T-helper 17 cell (primary cell): Measurements from ENCODE around the gene ILDR2. TPM values are rescaled to one million over a fixed set of nuclear protein-coding genes. Genes with fewer than 3 reads are reported as not detected.
"Not testable (repeated sequence)": the region's sequence is repeated elsewhere in the genome, so short reads cannot be mapped to it uniquely, and the experiment has no call there.

ENCODE experiments used
- ATAC-seq: fragments of 150-1000 bp; cut with Tn5 transposase; 2 replicates; pipeline ENCODE4 v1.10.0; 2021; ENCODE audit warnings: mild to moderate bottlenecking, moderate library complexity
- DNase-seq, 3 donors: peaks; one replicate each; pipeline versions ENCODE4 v3.0.0 to v3.0.0-alpha.2; 2020 to 2021
- H3K9me3 ChIP-seq: one replicate; pipeline ENCODE4 v1.7.0; 2013; ENCODE audit warnings: low read length, mild to moderate bottlenecking; ENCODE audit not compliant: control insufficient read depth, poor library complexity, severe bottlenecking
- H3K27ac Mint-ChIP-seq: one replicate; pipeline ENCODE4 v1.8.0; 2022; ENCODE audit warnings: mild to moderate bottlenecking, moderate library complexity, mixed read lengths
- H3K27me3 Mint-ChIP-seq: one replicate; pipeline ENCODE4 v1.8.0; 2022; ENCODE audit warnings: mixed read lengths
- H3K36me3 Mint-ChIP-seq: one replicate; pipeline ENCODE4 v1.8.0; 2022; ENCODE audit warnings: low read depth, mixed read lengths
- H3K4me1 Mint-ChIP-seq: one replicate; pipeline ENCODE4 v1.8.0; 2022; ENCODE audit warnings: mild to moderate bottlenecking, mixed read lengths
- H3K4me3 Mint-ChIP-seq: one replicate; pipeline ENCODE4 v1.8.0; 2022; ENCODE audit warnings: mild to moderate bottlenecking, moderate library complexity, mixed read lengths
- total RNA-seq, 4 donors: library from RNA in 2 of 4; stranded (reverse) in 2 of 4; gene quantifications; one replicate each; pipeline ENCODE4 v1.2.3 and lab custom pipeline; 2022 to 2026

The ILDR2 gene
- total RNA-seq, 2 donors from 2014 or later, result 0.20 to 0.34 TPM

- Mint-ChIP-seq H3K36me3 (peaks cover 2% of the 10 kb centered on the region), H3K4me1 (peaks cover 10% of the 10 kb centered on the region), H3K27me3 (peaks cover 43% of the 10 kb centered on the region), H3K4me3 (no peak overlapping the region), H3K27ac (no peak overlapping the region)
- DNase-seq (no peak), ATAC-seq (no peak)
- H3K9me3 ChIP-seq, result no peaks in the 10 kb centered on the region
Measured at GRCh38 chr1:166884971-166885370, 90.4 kb downstream of the ILDR2 start.

- no peaks in the 10 kb centered on the region for H3K9me3 ChIP-seq
- peaks cover 2% of the 10 kb centered on the region for H3K36me3 Mint-ChIP-seq
- peaks cover 10% of the 10 kb centered on the region for H3K4me1 Mint-ChIP-seq
- H3K4me3 Mint-ChIP-seq, result peak overlapping the region; percentile 33
- peak in 1 of 3 donors; percentile 9 for DNase-seq
- H3K27me3 Mint-ChIP-seq, result peaks cover 42% of the 10 kb centered on the region
- no peak overlapping the region for H3K27ac Mint-ChIP-seq
- peak; percentile 67 for ATAC-seq
Measured at GRCh38 chr1:166884040-166884642, 91.2 kb downstream of the ILDR2 start.

DNA sequence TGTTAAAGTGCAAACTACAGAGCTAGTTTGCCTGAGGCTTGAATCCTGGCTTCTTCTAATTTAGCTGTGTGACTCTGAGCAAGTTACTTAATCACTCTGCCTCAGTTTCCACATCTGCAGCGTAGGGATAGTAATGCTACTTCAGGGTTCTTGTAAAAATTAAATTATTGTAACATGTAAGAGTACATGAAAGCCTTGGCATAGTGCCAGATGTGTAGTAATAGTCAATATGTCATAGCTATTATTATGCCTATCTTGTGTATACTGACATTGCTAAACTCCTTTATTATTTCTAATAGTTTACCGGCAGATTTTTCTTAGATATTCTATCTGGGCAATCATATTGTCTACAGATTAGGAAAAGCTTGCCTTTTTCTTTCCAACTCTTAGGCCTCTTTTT is 92.4 kb downstream of the ILDR2 start:
- ATAC-seq (no peak), DNase-seq (no peak)
- H3K27ac Mint-ChIP-seq, result no peak overlapping the region
- peaks cover 8% of the 10 kb centered on the region for H3K4me1 Mint-ChIP-seq
- H3K4me3 Mint-ChIP-seq, result no peak overlapping the region
- H3K27me3 Mint-ChIP-seq, result peaks cover 35% of the 10 kb centered on the region
- H3K36me3 Mint-ChIP-seq, result peaks cover 2% of the 10 kb centered on the region
- no peaks in the 10 kb centered on the region for H3K9me3 ChIP-seq

DNA sequence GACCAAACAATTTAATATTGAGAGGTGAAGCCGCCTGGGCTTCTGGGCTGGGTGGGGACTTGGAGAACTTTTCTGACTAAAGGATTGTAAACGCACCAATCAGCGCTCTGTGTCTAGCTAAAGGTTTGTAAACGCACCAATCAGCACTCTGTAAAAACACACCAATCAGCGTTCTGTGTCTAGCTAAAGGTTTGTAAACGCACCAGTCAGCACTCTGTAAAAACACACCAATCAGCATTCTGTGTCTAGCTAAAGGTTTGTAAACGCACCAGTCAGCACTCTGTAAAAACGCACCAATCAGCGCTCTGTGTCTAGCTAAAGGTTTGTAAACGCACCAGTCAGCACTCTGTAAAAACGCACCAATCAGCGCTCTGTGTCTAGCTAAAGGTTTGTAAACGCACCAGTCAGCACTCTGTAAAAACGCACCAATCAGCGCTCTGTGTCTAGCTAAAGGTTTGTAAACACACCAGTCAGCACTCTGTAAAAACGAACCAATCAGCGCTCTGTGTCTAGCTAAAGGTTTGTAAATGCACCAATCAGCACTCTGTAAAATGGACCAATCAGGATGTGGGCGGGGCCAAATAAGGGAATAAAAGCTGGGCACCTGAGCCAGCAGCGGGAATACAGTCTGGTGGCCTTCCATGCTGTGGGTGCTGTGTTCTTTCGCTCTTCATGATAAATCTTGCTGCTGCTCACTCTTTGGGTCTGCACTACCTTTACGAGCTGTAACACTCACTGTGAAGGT is 97.0 kb downstream of the ILDR2 start:
- H3K27ac Mint-ChIP-seq, result not testable (repeated sequence)
- H3K4me1 Mint-ChIP-seq, result peaks cover 28% of the 10 kb centered on the region

DNA sequence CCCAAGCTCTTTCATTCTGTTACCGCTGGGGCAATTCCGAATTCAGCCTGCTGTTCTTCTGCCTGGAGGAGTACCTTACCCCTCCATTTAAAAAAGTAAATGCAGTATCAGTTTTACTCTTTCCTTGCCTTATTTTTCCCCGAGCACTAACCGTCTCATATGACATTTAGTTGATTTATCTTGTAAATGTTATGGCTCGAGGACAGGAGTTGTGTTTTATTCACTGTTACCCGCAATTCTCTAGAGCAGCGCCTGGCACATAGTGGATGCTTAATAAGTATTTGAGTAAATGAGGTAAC is 98.9 kb downstream of the ILDR2 start:
- no peaks in the 10 kb centered on the region for H3K27me3 Mint-ChIP-seq
- peak overlapping the region; percentile 95 for H3K4me3 Mint-ChIP-seq
- DNase-seq (no peak), ATAC-seq (peak; percentile 0)
- H3K36me3 Mint-ChIP-seq, result no peaks in the 10 kb centered on the region
- peaks cover 37% of the 10 kb centered on the region for H3K4me1 Mint-ChIP-seq
- no peaks in the 10 kb centered on the region for H3K9me3 ChIP-seq
- H3K27ac Mint-ChIP-seq, result peak overlapping the region; percentile 96

More for the DNA sequence above, 97.0 kb downstream of the ILDR2 start:
- H3K9me3 ChIP-seq, H3K27me3 Mint-ChIP-seq, DNase-seq, ATAC-seq, H3K4me3 Mint-ChIP-seq, H3K36me3 Mint-ChIP-seq: not testable (repeated sequence)

GRCh38 chr1:166875734-166876539 is 99.4 kb downstream of the ILDR2 start, which contains the start of gene TADA1:
Gene TADA1 (minus strand): TSS chr1:166876264. CDS start chr1:166876233, 31 bp downstream.
- no peaks in the 10 kb centered on the region for H3K9me3 ChIP-seq
- Mint-ChIP-seq H3K4me1 (peaks cover 40% of the 10 kb centered on the region), H3K4me3 (peak within 1 kb of the TSS; percentile 95)

DNA sequence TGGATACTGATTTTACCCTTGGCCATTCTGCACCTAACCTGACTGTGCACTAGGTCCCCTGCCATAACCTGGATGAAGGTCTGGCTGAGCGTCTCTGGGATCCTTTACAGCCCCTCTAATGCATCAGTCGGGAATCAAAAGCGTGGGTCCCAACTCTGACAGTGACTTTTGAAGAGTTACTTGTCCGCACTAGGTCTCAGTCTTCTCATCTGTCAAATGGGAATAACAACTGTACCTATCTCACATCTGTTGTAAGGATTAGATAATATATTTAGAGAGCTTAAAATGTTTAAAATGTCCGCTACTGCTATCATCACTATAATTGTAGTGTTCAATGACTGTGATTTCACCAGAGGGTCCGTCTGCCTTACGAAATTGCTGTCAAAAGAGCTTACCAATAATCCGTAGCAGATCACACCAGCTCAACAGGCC is 100.0 kb downstream of the ILDR2 start:
- H3K27ac Mint-ChIP-seq, result peak overlapping the region; percentile 96
- no peak for ATAC-seq

More at GRCh38 chr1:166875734-166876539, 99.4 kb downstream of the ILDR2 start, which contains the start of gene TADA1:
- Mint-ChIP-seq H3K27ac (peak within 1 kb of the TSS; percentile 96), H3K27me3 (no peaks in the 10 kb centered on the region), H3K36me3 (no peaks in the 10 kb centered on the region)
- ATAC-seq (peak; percentile 89), DNase-seq (peak; percentile 93 to 95 (median 94))

DNA sequence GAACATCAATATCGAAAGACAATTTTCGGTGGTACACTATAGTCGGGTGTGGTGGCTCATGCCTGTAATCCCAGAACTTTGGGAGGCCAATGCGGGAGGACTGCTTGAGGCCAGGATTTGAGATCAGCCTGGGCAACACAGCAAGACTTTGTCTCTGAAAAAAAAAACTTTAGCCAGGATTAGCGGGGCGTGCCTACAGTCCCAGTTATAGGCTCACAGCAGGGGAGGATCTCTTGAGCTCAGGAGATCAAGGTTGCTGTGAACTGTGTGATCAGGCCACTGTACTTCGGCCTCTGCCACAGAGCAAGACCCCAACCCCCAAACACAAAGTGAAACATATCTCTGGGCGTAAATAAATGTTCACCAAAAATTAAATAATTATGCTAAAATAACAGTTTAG is 100.9 kb downstream of the ILDR2 start:
- ATAC-seq, result no peak
- H3K27me3 Mint-ChIP-seq, result no peaks in the 10 kb centered on the region
- no peak overlapping the region for H3K27ac Mint-ChIP-seq
- peaks cover 44% of the 10 kb centered on the region for H3K4me1 Mint-ChIP-seq
- no peaks in the 10 kb centered on the region for H3K9me3 ChIP-seq
- H3K4me3 Mint-ChIP-seq, result peak overlapping the region; percentile 95
- no peak for DNase-seq
- no peaks in the 10 kb centered on the region for H3K36me3 Mint-ChIP-seq

More for the DNA sequence above, 100.0 kb downstream of the ILDR2 start:
- no peak for DNase-seq
- H3K4me3 Mint-ChIP-seq, result peak overlapping the region; percentile 95
- H3K27me3 Mint-ChIP-seq, result no peaks in the 10 kb centered on the region
- no peaks in the 10 kb centered on the region for H3K9me3 ChIP-seq
- H3K4me1 Mint-ChIP-seq, result peaks cover 40% of the 10 kb centered on the region
- no peaks in the 10 kb centered on the region for H3K36me3 Mint-ChIP-seq

DNA sequence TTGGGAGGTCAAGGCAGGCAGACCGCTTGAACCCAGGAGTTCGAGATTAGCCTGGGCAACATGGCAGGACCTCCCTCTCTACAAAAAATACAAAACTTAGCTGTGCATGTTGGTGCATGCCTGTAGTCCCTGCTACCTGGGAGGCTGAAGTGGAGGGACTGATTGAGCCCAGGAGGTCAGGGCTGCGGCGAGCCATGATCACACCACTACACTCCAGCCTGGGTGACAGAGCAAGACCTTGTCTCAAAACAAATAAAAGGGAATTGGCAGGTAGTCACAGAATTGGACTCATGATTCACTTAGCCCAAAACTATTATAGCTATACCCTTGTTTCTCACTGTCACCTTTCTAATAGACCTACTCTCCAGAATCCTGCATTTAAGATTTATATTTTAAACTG is 104.8 kb downstream of the ILDR2 start:
- Mint-ChIP-seq H3K36me3 (peaks cover 2% of the 10 kb centered on the region), H3K4me1 (peaks cover 35% of the 10 kb centered on the region), H3K27me3 (no peaks in the 10 kb centered on the region), H3K4me3 (no peak overlapping the region), H3K27ac (no peak overlapping the region)
- ATAC-seq (no peak), DNase-seq (no peak)
- H3K9me3 ChIP-seq, result no peaks in the 10 kb centered on the region

- Mint-ChIP-seq H3K27ac (peak overlapping the region; percentile 14), H3K4me1 (peaks cover 26% of the 10 kb centered on the region)
Measured at GRCh38 chr1:166869318-166870099, 105.8 kb downstream of the ILDR2 start.

GRCh38 chr1:166868639-166869038 is 106.7 kb downstream of the ILDR2 start:
- ATAC-seq (no peak), DNase-seq (no peak)
- Mint-ChIP-seq H3K36me3 (peaks cover 5% of the 10 kb centered on the region), H3K27ac (peak overlapping the region; percentile 14), H3K4me1 (peaks cover 28% of the 10 kb centered on the region), H3K4me3 (no peak overlapping the region), H3K27me3 (no peaks in the 10 kb centered on the region)
- H3K9me3 ChIP-seq, result no peaks in the 10 kb centered on the region

More at GRCh38 chr1:166869318-166870099, 105.8 kb downstream of the ILDR2 start:
- Mint-ChIP-seq H3K27me3 (no peaks in the 10 kb centered on the region), H3K4me3 (no peak overlapping the region), H3K36me3 (peaks cover 2% of the 10 kb centered on the region)
- DNase-seq, result no peak
- no peak for ATAC-seq
- no peaks in the 10 kb centered on the region for H3K9me3 ChIP-seq

- Mint-ChIP-seq H3K27ac (no peak overlapping the region), H3K4me3 (no peak overlapping the region), H3K4me1 (peaks cover 13% of the 10 kb centered on the region), H3K27me3 (no peaks in the 10 kb centered on the region), H3K36me3 (peaks cover 5% of the 10 kb centered on the region)
- ATAC-seq (no peak), DNase-seq (no peak)
- no peaks in the 10 kb centered on the region for H3K9me3 ChIP-seq
Measured at GRCh38 chr1:166865926-166866325, 109.4 kb downstream of the ILDR2 start.
